Esophagus squamous epithelium (tissue), 4 donors: ENCODE data around the gene SPN.
"Not testable (repeated sequence)": the region's sequence is repeated elsewhere in the genome, so short reads cannot be mapped to it uniquely, and the experiment has no call there.

ENCODE experiments used
- POLR2A ChIP-seq, 4 donors: fragments of 450-650 bp; IDR thresholded peaks; one replicate each; pipeline ENCODE4 v1.6.1; 2017; ENCODE audit warnings: antibody characterized with exemption in 4 of 4, mild to moderate bottlenecking in 4 of 4, moderate library complexity in 3 of 4
- TF ChIP-seq, protein P1 (sequence below), 6 experiments: fragments of 450-650 bp in 4 of 6; fragments of 200-600 bp in 2 of 6; sonication (generic) in 2 of 6; IDR thresholded peaks; one replicate each; pipeline ENCODE4 v1.5.1; 2016 to 2019; ENCODE audit warnings: antibody characterized with exemption in 6 of 6, mild to moderate bottlenecking in 4 of 6, moderate library complexity in 4 of 6

DNA sequence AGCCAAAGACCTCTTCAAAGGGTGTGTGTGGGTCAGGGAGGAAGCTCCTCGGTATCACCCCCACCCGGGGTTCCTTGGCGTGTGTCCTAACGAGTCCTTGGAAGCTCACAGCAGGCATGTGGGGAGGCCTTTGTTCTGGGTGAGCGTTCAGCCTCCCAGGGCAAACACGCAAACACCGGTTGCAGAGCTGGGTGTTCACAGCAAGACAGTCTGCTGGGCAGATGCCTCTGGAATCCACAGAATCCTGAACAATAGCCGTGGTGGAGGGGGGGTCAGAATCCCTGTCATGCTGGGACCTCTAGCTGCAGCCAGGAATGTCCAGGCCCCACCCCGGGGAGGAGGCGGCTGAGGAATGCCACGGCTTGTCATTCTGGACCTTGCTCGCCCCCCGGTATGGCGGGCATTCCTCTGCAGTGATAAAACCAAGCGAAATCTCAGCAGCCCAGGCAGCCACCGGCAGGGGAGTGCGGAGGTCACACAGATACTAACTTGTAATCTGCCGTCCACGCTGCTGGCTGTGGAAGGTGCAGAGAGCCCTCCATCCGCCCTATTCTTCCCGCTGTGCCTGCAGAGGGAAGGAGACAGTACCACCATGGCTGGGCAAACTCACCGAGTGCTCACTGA is 48.2 kb upstream of the SPN start:
- TF ChIP-seq, protein P1, sequence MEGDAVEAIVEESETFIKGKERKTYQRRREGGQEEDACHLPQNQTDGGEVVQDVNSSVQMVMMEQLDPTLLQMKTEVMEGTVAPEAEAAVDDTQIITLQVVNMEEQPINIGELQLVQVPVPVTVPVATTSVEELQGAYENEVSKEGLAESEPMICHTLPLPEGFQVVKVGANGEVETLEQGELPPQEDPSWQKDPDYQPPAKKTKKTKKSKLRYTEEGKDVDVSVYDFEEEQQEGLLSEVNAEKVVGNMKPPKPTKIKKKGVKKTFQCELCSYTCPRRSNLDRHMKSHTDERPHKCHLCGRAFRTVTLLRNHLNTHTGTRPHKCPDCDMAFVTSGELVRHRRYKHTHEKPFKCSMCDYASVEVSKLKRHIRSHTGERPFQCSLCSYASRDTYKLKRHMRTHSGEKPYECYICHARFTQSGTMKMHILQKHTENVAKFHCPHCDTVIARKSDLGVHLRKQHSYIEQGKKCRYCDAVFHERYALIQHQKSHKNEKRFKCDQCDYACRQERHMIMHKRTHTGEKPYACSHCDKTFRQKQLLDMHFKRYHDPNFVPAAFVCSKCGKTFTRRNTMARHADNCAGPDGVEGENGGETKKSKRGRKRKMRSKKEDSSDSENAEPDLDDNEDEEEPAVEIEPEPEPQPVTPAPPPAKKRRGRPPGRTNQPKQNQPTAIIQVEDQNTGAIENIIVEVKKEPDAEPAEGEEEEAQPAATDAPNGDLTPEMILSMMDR (IDR thresholded peaks at IDR 0.05) = not testable (repeated sequence)
- TF ChIP-seq POLR2A (IDR thresholded peaks at IDR 0.05) = not testable (repeated sequence)
